GM18526 (cell line): ENCODE data around the gene NFE2L3.

Experiments
- POLR2A ChIP-seq: IDR thresholded peaks from 3 replicates; pipeline ENCODE4 v1.6.1; 2011; ENCODE audit not compliant: insufficient read length; ENCODE audit errors: extremely low read depth

NFE2L3 gene

GRCh38 chr7:26181474-26182227, 29.7 kb downstream of the NFE2L3 start:
- TF ChIP-seq POLR2A = no peak

DNA sequence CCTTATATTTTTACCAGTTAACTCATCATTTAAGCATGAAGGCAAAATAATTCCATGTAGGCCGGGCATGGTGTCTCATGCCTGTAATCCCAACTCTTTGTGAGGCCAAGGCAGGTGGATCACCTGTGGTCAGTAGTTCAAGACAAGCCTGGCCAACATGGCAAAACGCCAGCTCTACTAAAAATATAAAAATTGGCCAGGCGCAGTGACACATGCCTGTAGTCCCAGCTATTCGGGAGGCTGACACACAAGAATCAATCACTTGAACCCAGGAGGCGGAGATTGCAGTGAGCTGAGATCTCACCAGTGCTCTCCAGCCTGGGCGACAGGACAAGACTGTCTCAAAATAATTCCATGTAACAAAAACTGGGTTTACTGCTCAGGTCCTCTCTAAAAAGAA, 30.3 kb downstream of the NFE2L3 start:
- no peak for TF ChIP-seq POLR2A

- no peak for TF ChIP-seq POLR2A
These were observed 30.7 kb downstream of the NFE2L3 start for GRCh38 chr7:26182706-26183105.

- no peak for TF ChIP-seq POLR2A
These were observed 31.7 kb downstream of the NFE2L3 start for GRCh38 chr7:26183545-26184280.

- TF ChIP-seq POLR2A = peak; percentile 24
These were observed 32.5 kb downstream of the NFE2L3 start for GRCh38 chr7:26184281-26185101.

DNA sequence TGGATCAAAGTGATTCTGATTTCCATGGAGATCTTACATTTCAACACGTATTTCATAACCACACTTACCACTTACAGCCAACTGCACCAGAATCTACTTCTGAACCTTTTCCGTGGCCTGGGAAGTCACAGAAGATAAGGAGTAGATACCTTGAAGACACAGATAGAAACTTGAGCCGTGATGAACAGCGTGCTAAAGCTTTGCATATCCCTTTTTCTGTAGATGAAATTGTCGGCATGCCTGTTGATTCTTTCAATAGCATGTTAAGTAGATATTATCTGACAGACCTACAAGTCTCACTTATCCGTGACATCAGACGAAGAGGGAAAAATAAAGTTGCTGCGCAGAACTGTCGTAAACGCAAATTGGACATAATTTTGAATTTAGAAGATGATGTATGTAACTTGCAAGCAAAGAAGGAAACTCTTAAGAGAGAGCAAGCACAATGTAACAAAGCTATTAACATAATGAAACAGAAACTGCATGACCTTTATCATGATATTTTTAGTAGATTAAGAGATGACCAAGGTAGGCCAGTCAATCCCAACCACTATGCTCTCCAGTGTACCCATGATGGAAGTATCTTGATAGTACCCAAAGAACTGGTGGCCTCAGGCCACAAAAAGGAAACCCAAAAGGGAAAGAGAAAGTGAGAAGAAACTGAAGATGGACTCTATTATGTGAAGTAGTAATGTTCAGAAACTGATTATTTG, 33.3 kb downstream of the NFE2L3 start:
- no peak for TF ChIP-seq POLR2A

DNA sequence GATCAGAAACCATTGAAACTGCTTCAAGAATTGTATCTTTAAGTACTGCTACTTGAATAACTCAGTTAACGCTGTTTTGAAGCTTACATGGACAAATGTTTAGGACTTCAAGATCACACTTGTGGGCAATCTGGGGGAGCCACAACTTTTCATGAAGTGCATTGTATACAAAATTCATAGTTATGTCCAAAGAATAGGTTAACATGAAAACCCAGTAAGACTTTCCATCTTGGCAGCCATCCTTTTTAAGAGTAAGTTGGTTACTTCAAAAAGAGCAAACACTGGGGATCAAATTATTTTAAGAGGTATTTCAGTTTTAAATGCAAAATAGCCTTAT, 33.8 kb downstream of the NFE2L3 start:
- TF ChIP-seq POLR2A = no peak

- TF ChIP-seq POLR2A = no peak
These were observed 34.6 kb downstream of the NFE2L3 start for GRCh38 chr7:26186364-26187311.

DNA sequence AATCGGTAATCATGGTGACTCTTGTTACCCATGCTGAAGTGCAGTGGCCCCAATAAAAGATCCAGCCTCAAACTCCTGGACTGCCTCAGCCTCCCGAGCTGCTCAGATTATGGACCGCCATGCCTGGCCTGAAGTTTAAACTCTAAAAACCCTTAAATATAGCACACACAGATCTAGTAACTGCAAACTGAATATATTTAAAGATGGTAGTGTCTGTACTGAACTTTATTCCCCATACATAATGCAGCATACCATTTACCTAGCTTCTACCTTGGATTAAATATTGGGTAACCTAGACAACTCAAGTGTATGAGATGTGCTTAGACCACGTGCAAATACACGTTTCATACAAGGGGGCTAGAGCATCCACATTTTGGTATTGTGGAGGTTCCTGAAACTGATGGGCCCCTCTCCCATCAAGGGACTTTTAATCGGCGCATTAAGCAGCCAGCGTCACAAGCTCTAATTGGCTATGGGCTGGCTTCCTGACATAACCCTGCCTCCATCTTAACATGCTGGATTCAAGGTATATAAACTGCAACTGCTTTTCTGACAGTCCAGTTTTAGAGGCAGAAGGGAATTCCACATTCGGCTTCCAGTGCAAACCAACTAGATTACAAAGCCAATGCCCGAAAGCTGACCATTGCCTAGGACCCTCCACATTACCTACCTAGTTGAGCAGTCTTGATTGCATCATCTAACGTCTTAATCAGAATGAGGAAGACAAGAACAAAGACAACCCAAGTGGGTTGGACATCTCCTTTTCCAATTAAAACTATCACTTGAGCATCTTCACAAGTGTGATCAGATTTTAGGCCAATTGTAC, 35.6 kb downstream of the NFE2L3 start:
- peak; percentile 50 for TF ChIP-seq POLR2A

DNA sequence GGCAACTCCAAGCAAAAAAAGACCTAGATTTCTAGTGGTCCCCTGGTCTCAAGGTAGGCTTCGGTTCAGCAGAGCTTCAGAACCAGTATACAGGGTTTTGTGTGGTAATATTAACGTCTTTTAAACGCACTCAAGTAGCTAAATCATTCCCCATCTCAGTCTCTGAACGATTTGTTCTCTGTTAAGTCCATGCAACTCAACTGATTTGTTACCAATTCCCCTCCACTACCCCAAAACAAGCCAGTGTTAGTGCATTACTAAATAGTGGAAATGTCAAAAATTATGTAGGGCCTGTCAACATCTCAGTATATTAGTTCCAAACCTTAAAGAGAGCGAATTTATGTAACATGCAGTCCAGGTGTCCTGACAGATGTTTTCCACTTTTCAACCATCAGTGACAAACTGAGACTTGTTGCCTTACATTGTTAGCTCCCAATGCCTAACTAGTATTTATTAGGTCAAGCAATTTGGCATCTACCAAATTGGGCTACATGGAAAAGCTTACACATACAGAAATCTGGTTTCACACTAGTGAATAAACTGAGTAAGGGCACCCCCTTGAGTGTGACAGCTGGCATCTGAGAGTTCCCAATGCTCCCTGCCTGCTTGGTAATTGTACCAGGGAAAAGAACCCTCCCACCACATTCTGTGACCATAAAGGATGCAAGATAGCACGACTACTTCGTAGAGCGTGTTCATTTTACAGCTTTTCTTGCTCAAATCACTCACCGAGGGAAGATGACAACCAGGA, 36.4 kb downstream of the NFE2L3 start:
- no peak for TF ChIP-seq POLR2A

DNA sequence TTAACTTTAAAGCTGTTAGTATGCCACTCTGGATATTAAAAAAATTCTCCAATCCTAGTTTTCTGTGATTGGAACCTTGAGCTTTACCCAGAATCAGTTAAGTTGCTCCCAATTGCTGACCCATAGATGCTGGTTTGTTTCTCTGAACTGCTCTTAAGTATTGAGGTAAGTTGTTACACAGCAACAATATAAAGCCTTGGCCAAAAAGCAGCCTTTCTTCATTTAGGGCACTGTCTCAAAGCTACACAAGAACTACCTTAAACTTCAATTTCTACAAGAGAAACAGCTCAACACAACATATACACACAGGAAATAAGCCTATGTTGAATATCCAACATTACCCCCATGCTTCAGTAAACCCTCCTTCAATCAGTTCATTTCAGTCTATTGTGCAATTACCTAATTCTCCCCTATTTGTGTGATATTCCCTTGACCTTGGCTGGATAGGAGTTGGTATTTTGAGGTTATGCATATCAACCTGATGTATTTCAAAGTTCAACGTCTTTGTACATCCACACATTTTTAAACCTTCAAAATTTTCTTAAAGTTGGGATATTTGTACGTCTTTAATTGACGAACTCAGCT, 37.1 kb downstream of the NFE2L3 start:
- no peak for TF ChIP-seq POLR2A

- TF ChIP-seq POLR2A = no peak
These were observed 37.7 kb downstream of the NFE2L3 start for GRCh38 chr7:26189697-26190096.

DNA sequence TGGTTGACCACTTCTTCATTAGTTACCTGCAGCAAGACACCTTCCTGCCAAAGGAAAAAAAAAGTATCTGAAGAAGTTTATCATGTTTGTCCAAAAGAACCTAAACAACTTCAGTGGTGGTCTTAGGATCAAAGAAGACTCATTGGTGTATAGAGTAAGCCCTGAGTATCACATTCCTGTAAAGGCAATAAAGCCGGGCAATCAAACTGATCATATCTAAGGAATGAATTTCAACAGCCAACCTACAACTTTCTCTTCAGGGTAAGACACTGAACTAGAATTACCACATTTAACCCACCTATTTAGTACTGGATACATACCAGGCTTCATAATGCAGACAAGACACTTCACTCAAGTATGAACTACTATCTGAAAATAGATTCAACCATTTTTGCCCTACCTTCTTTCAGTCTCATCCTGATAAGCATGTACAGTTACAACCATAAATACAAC, 38.4 kb downstream of the NFE2L3 start:
- TF ChIP-seq POLR2A = no peak
